ENCODE data around the gene CEBPZOS.

The CEBPZOS gene

DNA sequence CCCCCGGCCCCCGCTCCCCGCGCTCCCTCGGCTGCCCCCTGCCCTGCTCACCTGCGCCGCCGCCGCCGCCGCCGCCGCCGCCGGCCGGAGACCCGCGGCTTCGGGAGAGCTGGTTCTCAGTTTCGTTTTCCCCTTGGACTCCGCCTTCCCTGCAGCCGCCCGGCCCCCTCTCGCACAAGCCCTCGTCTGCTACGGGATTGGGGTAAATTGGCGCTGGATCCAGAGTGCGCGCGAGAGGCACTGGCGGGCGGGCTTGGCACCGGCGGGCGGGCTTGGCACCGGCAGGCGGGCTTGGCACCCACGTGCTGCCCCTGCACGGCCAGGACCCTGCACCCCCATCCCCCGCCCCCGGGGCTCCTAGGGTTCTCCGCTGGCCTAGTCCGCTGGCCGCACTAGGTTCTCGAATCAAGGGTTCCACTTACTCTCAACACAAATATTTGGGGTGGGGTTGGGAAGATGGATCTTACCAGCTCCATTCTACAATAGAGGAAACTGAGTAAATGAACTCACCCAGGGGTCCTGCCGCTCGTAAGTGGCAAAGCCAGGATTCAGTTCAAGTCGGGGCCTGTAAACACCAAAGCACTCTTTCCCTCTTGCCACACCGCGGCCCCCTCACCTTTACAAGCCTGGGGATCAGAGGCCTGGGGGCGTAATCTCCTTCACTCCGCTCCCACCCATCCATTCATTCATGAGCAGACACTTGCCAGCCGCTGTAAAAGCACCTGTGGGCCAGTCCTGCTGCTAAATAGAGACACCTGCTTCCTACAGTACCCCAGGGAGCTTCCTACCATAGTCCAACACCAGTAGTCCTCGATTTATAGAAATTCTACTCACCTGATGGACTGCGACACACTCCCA is 39.2 kb upstream of the CEBPZOS start, which contains the start of gene EIF2AK2:
EIF2AK2 (minus strand) TSS at position 124 of the 858 bp plus-strand sequence. CDS start 9,174 bp downstream, outside the sequence.
- H3K4me3 ChIP-seq (ENCODE audit: insufficient read length, low read depth), result peak within 1 kb of the TSS; percentile 60
- H3K4me1 ChIP-seq (ENCODE audit: insufficient read depth, insufficient read length), result no peaks in the 10 kb centered on the region
- no peak for TF ChIP-seq SUZ12 (IDR thresholded peaks at IDR 0.05; ENCODE audit: extremely low read depth, insufficient read depth, insufficient read length)
- no peak for TF ChIP-seq YY1 (IDR thresholded peaks at IDR 0.05; ENCODE audit: insufficient read depth, insufficient read length)
- no peak for TF ChIP-seq ZNF274 (IDR thresholded peaks at IDR 0.05; ENCODE audit: low read depth, low read length)
- H3K9me3 ChIP-seq (ENCODE audit: insufficient read depth, low read length), result no peaks in the 10 kb centered on the region
- no peaks in the 10 kb centered on the region for H3K36me3 ChIP-seq (ENCODE audit: insufficient read depth, insufficient read length, low read length)
- peak within 1 kb of the TSS; percentile 76 for H3K9ac ChIP-seq (ENCODE audit: insufficient read length, low read depth)
- DNase-seq (ENCODE audit: low read depth, low spot score), result peak; percentile 65
- H3K27me3 ChIP-seq (ENCODE audit: insufficient read depth, insufficient read length), result peaks cover 21% of the 10 kb centered on the region

DNA sequence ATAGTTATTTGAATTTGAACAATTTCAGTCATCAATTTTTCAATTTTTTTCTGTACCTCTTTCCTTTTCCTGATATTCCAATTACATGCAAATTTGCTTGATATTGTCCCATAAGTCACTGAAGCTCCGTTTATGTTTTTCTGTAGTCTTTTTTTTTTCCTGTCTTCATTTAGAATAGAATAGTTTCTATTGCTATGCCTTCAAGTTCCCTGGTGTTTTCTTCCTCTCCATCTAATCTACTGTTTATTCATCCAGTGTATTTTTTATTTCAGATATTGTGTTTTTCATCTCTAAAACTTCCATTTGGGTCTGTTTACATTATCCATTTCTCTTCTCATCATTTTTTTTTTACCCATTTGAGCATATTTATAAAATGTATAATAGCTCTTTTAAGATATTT is 31.5 kb upstream of the CEBPZOS start:
- Histone ChIP-seq H3K4me3 (ENCODE audit: insufficient read length, low read depth) (no peak overlapping the region), H3K36me3 (ENCODE audit: insufficient read depth, insufficient read length, low read length) (no peaks in the 10 kb centered on the region), H3K4me1 (ENCODE audit: insufficient read depth, insufficient read length) (no peaks in the 10 kb centered on the region), H3K9ac (ENCODE audit: insufficient read length, low read depth) (no peak overlapping the region), H3K9me3 (ENCODE audit: insufficient read depth, low read length) (peaks cover 11% of the 10 kb centered on the region), H3K27me3 (ENCODE audit: insufficient read depth, insufficient read length) (no peaks in the 10 kb centered on the region)
- DNase-seq (ENCODE audit: low read depth, low spot score), result no peak
- TF ChIP-seq ZNF274 (IDR thresholded peaks at IDR 0.05; ENCODE audit: low read depth, low read length) (no peak), YY1 (IDR thresholded peaks at IDR 0.05; ENCODE audit: insufficient read depth, insufficient read length) (no peak), SUZ12 (IDR thresholded peaks at IDR 0.05; ENCODE audit: extremely low read depth, insufficient read depth, insufficient read length) (no peak)

DNA sequence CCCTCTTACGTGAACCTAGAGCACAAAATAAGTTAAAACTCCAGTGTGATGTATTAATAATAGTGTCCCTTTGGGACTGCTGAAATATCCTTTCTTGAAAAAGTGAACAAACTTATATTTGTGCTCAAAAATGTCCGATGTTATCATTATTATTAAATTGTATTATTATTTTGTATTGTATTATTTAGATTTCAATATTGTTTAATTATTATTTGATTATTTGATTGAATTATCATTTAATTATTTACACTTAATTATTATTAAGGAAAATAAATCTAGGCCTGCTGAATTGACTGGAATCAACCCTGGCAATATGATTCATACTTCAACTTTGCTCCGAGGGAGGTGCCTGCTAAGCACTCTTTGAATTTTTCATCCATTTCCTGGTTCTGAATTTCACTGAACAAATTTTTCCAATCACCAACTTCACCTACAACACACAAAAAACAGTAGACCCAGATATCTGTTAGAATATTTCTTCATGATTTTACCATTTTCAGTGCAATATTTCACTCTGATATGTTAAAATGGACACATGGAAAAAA is 28.6 kb upstream of the CEBPZOS start:
- TF ChIP-seq SUZ12 (IDR thresholded peaks at IDR 0.05; ENCODE audit: extremely low read depth, insufficient read depth, insufficient read length), result no peak
- Histone ChIP-seq H3K9me3 (ENCODE audit: insufficient read depth, low read length) (peaks cover 11% of the 10 kb centered on the region), H3K36me3 (ENCODE audit: insufficient read depth, insufficient read length, low read length) (no peaks in the 10 kb centered on the region), H3K9ac (ENCODE audit: insufficient read length, low read depth) (no peak overlapping the region), H3K27me3 (ENCODE audit: insufficient read depth, insufficient read length) (no peaks in the 10 kb centered on the region), H3K4me1 (ENCODE audit: insufficient read depth, insufficient read length) (no peaks in the 10 kb centered on the region), H3K4me3 (ENCODE audit: insufficient read length, low read depth) (no peak overlapping the region)
- DNase-seq (ENCODE audit: low read depth, low spot score), result no peak

DNA sequence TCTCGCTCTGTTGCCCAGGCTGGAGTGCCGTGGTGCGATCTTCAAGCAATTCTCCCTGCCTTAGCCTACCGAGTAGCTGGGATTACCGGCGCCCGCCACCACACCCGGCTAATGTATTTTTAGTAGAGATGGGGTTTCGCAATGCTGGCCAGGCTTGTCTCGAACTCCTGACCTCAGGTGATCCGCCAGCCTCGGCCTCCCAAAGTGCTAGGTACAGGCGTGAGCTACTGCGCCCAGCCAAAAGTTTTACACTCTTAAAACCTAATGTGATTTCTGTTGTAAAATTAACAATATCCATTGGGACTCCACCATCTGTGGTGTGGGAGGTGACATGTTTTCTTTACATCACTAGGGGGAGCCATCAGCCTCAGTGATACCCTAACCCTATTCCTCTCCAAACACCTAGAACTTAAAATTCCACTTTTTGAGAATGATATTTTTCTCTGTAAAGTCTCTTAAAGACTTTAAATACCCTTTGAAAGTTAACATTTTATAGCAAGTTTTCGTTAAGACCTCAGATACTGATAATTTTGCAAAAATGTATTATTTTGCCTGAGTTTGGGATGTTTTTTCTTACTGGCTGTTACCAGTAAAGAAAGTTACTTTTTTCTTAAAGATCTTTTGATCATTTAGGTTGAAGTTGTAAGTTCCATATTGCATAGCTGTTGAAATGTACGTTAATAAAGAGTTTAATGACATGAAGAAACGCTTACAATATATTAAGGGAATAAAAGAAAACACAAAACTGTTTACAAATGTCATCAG is 27.9 kb upstream of the CEBPZOS start:
- Histone ChIP-seq H3K9ac (ENCODE audit: insufficient read length, low read depth) (no peak overlapping the region), H3K36me3 (ENCODE audit: insufficient read depth, insufficient read length, low read length) (no peaks in the 10 kb centered on the region), H3K9me3 (ENCODE audit: insufficient read depth, low read length) (peaks cover 11% of the 10 kb centered on the region; the same call in 1 of the 2 replicates), H3K4me1 (ENCODE audit: insufficient read depth, insufficient read length) (no peaks in the 10 kb centered on the region), H3K4me3 (ENCODE audit: insufficient read length, low read depth) (no peak overlapping the region), H3K27me3 (ENCODE audit: insufficient read depth, insufficient read length) (no peaks in the 10 kb centered on the region)
- no peak for TF ChIP-seq YY1 (IDR thresholded peaks at IDR 0.05; ENCODE audit: insufficient read depth, insufficient read length)
- TF ChIP-seq ZNF274 (IDR thresholded peaks at IDR 0.05; ENCODE audit: low read depth, low read length), result no peak
- TF ChIP-seq SUZ12 (IDR thresholded peaks at IDR 0.05; ENCODE audit: extremely low read depth, insufficient read depth, insufficient read length), result no peak
- no peak for DNase-seq (ENCODE audit: low read depth, low spot score)

DNA sequence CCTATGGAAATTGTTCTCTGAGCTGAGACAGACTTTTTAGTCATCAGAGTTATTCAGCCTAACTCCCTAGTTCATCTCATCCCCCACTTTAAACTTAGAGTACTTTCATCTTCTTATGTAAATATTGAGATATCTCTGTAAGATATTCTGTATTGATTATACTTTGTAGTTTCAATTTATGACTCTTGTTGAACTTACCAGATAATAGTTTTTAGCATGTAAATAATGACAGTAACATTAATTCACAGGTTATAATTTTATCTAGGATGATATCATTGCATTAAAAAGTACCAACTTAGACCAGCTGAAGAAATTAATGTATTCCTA is 24.7 kb upstream of the CEBPZOS start:
- TF ChIP-seq ZNF274 (IDR thresholded peaks at IDR 0.05; ENCODE audit: low read depth, low read length), result no peak
- no peak for TF ChIP-seq YY1 (IDR thresholded peaks at IDR 0.05; ENCODE audit: insufficient read depth, insufficient read length)
- TF ChIP-seq SUZ12 (IDR thresholded peaks at IDR 0.05; ENCODE audit: extremely low read depth, insufficient read depth, insufficient read length), result no peak
- H3K4me1 ChIP-seq (ENCODE audit: insufficient read depth, insufficient read length), result no peaks in the 10 kb centered on the region
- DNase-seq (ENCODE audit: low read depth, low spot score), result no peak
- no peaks in the 10 kb centered on the region for H3K9me3 ChIP-seq (ENCODE audit: insufficient read depth, low read length)
- H3K27me3 ChIP-seq (ENCODE audit: insufficient read depth, insufficient read length), result no peaks in the 10 kb centered on the region
- H3K9ac ChIP-seq (ENCODE audit: insufficient read length, low read depth), result no peak overlapping the region
- no peak overlapping the region for H3K4me3 ChIP-seq (ENCODE audit: insufficient read length, low read depth)
- no peaks in the 10 kb centered on the region for H3K36me3 ChIP-seq (ENCODE audit: insufficient read depth, insufficient read length, low read length)

DNA sequence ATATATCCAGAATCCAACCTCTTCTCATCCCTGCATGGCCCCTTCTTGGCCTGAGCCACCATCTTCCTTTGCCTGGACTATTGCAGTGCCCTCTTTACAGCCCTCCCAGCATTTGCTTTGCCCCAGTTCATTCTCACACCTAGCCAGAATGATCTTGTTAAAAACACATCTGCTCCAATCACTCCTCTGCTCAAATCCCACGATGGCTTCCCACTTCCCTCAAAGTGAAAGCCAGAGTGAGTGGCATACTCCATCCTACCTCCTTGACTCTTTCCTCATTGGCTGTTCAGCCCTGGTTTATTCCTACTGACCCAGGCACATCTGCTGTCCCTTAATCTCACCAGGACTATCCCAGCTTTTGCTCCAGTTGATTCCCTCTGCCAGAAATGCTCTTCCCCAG is 22.6 kb upstream of the CEBPZOS start:
- DNase-seq (ENCODE audit: low read depth, low spot score), result no peak
- Histone ChIP-seq H3K27me3 (ENCODE audit: insufficient read depth, insufficient read length) (no peaks in the 10 kb centered on the region), H3K9me3 (ENCODE audit: insufficient read depth, low read length) (no peaks in the 10 kb centered on the region), H3K9ac (ENCODE audit: insufficient read length, low read depth) (no peak overlapping the region), H3K36me3 (ENCODE audit: insufficient read depth, insufficient read length, low read length) (no peaks in the 10 kb centered on the region), H3K4me1 (ENCODE audit: insufficient read depth, insufficient read length) (no peaks in the 10 kb centered on the region), H3K4me3 (ENCODE audit: insufficient read length, low read depth) (no peak overlapping the region)
- TF ChIP-seq YY1 (IDR thresholded peaks at IDR 0.05; ENCODE audit: insufficient read depth, insufficient read length), result no peak
- no peak for TF ChIP-seq ZNF274 (IDR thresholded peaks at IDR 0.05; ENCODE audit: low read depth, low read length)
- no peak for TF ChIP-seq SUZ12 (IDR thresholded peaks at IDR 0.05; ENCODE audit: extremely low read depth, insufficient read depth, insufficient read length)

Measured in NT2/D1 (cell line).